ENCODE results near the gene CCDC92B. TPM values are rescaled to one million over a fixed set of nuclear protein-coding genes. Genes with fewer than 3 reads are reported as not detected.

The CCDC92B gene
- total RNA-seq (under 1 TPM; 0.13 to 0.37 TPM), total RNA-seq (0.08 to 0.23 reads per million in 2 donors)

DNA sequence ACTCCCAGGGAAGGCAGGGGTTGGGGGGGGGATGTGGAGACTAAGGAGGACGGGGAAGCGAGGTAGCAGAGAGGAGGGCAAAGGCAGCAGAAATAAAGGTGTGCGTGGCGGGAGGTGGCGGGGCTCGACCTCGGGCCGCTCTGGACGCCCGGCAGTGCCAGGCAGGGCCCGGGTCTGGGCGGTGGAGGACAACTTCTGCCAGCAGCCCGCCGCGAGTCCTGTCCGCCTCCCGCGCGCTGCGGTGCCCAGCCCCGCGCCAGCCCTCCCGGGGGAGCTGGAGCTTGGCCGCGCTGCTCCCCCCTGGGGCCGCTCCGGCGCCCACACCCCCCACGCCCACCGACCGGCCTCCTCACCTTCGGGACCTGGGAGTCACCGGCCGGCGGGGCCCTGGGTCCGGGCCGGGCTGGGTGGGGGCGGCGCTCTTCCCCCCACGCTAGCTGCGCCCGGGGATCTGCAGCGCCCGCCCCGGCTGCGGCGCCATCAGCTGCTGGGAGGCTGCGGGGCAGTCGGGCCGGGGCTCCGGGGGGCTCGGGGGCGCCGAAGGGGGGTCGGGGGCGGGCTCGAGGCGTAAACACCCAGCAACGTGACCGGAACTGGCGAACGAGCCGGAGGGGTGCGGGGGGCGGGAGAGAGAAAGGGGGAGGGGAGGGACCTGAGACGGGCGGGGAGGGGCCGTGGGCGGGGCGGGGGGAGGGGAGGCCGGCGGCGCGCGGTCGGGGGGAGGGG lies at the start of gene CCDC92B:
Gene CCDC92B (minus strand): TSS at position 595 of the 726 bp plus-strand sequence. CDS start 14,507 bp downstream, outside the sequence.
- H3K9me3 ChIP-seq (ENCODE audit: control insufficient read depth, low read length, poor library complexity, severe bottlenecking) = no peaks in the 10 kb centered on the region
- peaks cover 50% of the 10 kb centered on the region for H3K27me3 Mint-ChIP-seq
- no peak for ATAC-seq
- peak within 1 kb of the TSS; percentile 39 for H3K4me3 Mint-ChIP-seq
- H3K4me1 Mint-ChIP-seq = peaks cover 5% of the 10 kb centered on the region
- no peak for DNase-seq
- H3K27ac Mint-ChIP-seq = no peak within 1 kb of the TSS
- H3K36me3 Mint-ChIP-seq (ENCODE audit: low read depth) = peaks cover 3% of the 10 kb centered on the region

- H3K4me3 Mint-ChIP-seq = peak overlapping the region; percentile 66
- no peaks in the 10 kb centered on the region for H3K9me3 ChIP-seq (ENCODE audit: control insufficient read depth, low read length, poor library complexity, severe bottlenecking)
- H3K36me3 Mint-ChIP-seq (ENCODE audit: low read depth) = peaks cover 11% of the 10 kb centered on the region
- no peaks in the 10 kb centered on the region for H3K27me3 Mint-ChIP-seq
- peak overlapping the region; percentile 92 for H3K27ac Mint-ChIP-seq
- DNase-seq (no peak), ATAC-seq (no peak)
- H3K4me1 Mint-ChIP-seq = peaks cover 61% of the 10 kb centered on the region
These were observed 49.2 kb upstream of the CCDC92B start for GRCh38 chr17:2798678-2799077.

DNA sequence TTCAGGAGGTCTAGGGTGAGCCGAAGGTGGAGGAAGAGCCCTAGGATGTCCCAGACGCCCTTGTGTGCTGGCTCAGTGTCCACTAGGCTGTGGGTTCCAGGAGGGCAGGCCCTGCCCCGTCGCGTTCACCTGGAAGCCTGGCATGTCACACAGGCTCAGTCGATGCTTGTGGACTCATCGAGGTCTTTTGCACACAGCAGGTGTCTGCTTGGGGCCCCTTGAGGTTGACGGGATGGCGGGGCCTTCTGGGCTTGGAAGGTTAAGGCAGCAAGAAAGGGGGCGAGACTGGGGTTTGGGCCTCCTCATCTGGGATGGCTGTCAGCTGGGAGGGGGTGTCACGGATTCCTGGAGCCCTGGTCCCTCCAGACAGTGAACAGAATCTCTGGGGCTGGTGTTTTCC lies 48.7 kb upstream of the CCDC92B start:
- no peak for DNase-seq
- Mint-ChIP-seq H3K4me3 (peak overlapping the region; percentile 100), H3K27me3 (no peaks in the 10 kb centered on the region), H3K36me3 (ENCODE audit: low read depth) (peaks cover 11% of the 10 kb centered on the region), H3K4me1 (peaks cover 59% of the 10 kb centered on the region), H3K27ac (peak overlapping the region; percentile 92)
- no peak for ATAC-seq
- H3K9me3 ChIP-seq (ENCODE audit: control insufficient read depth, low read length, poor library complexity, severe bottlenecking) = no peaks in the 10 kb centered on the region

GRCh38 chr17:2797637-2798036 lies 48.2 kb upstream of the CCDC92B start:
- Mint-ChIP-seq H3K27me3 (no peaks in the 10 kb centered on the region), H3K36me3 (ENCODE audit: low read depth) (peaks cover 6% of the 10 kb centered on the region), H3K4me1 (peaks cover 58% of the 10 kb centered on the region), H3K4me3 (peak overlapping the region; percentile 100), H3K27ac (peak overlapping the region; percentile 92)
- ATAC-seq (no peak), DNase-seq (no peak)
- no peaks in the 10 kb centered on the region for H3K9me3 ChIP-seq (ENCODE audit: control insufficient read depth, low read length, poor library complexity, severe bottlenecking)

- Mint-ChIP-seq H3K4me3 (peak overlapping the region; percentile 100), H3K27ac (peak overlapping the region; percentile 92), H3K36me3 (ENCODE audit: low read depth) (peaks cover 6% of the 10 kb centered on the region), H3K27me3 (no peaks in the 10 kb centered on the region), H3K4me1 (peaks cover 58% of the 10 kb centered on the region)
- ATAC-seq = no peak
- DNase-seq = no peak
- no peaks in the 10 kb centered on the region for H3K9me3 ChIP-seq (ENCODE audit: control insufficient read depth, low read length, poor library complexity, severe bottlenecking)
These were observed 47.8 kb upstream of the CCDC92B start for GRCh38 chr17:2797226-2797625.

GRCh38 chr17:2796164-2797125 lies 47.0 kb upstream of the CCDC92B start, which contains the start of gene RAP1GAP2:
RAP1GAP2 (plus strand) TSS chr17:2796438; CDS start chr17:2796528, 90 bp downstream.
- no peaks in the 10 kb centered on the region for H3K9me3 ChIP-seq (ENCODE audit: control insufficient read depth, low read length, poor library complexity, severe bottlenecking)
- ATAC-seq (peak; percentile 90), DNase-seq (peak; percentile 61 to 73 (median 65))
- no peaks in the 10 kb centered on the region for H3K27me3 Mint-ChIP-seq
- H3K36me3 Mint-ChIP-seq (ENCODE audit: low read depth) = peaks cover 4% of the 10 kb centered on the region
- peak within 1 kb of the TSS; percentile 100 for H3K4me3 Mint-ChIP-seq
- peak within 1 kb of the TSS; percentile 92 for H3K27ac Mint-ChIP-seq
- H3K4me1 Mint-ChIP-seq = peaks cover 62% of the 10 kb centered on the region

DNA sequence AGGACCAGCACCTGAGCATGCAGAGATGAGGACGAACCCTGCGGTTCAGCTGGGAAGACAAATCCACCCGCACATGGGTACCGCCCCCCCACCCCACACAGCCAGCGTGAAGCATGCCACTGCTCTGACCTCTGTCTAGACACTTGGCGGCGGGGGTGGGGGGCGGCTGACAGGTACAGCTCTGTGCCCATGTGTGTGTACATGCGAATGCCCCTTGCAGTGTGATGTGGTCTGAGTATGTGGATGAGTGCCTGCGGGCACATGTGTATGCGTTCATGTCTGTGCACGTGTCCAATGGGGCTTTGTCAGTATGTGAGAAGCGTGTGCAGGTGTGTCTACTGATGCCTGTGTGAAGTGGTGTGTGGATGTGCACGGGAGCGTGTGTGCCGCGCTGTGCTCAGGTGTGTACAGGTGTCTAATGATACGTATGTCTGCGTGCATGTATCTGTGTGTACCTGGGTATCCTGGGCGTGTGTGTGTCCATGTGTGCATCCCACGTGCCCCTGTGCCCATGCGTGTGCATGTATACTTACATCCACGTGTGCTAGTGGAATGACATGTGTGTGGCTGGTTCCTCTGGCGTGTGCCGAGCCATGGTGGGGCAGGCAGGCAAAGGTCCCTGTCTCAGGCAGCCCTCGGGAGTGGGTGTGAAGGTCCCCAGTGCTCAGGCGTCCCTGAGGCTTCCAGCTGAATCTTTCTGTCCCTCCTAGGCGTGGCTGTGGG lies 46.1 kb upstream of the CCDC92B start:
- H3K36me3 Mint-ChIP-seq (ENCODE audit: low read depth) = peaks cover 4% of the 10 kb centered on the region
- DNase-seq (peak in 1 of 3 donors; percentile 16), ATAC-seq (peak; percentile 5)
- peak overlapping the region; percentile 100 for H3K4me3 Mint-ChIP-seq
- H3K27me3 Mint-ChIP-seq = no peaks in the 10 kb centered on the region
- peak overlapping the region; percentile 92 for H3K27ac Mint-ChIP-seq
- H3K9me3 ChIP-seq (ENCODE audit: control insufficient read depth, low read length, poor library complexity, severe bottlenecking) = no peaks in the 10 kb centered on the region
- H3K4me1 Mint-ChIP-seq = peaks cover 68% of the 10 kb centered on the region

GRCh38 chr17:2794111-2794803 lies 44.8 kb upstream of the CCDC92B start:
- peaks cover 72% of the 10 kb centered on the region for H3K4me1 Mint-ChIP-seq
- H3K36me3 Mint-ChIP-seq (ENCODE audit: low read depth) = peaks cover 4% of the 10 kb centered on the region
- peak overlapping the region; percentile 51 for H3K27ac Mint-ChIP-seq
- no peaks in the 10 kb centered on the region for H3K9me3 ChIP-seq (ENCODE audit: control insufficient read depth, low read length, poor library complexity, severe bottlenecking)
- ATAC-seq = no peak
- H3K4me3 Mint-ChIP-seq = peak overlapping the region; percentile 100
- no peaks in the 10 kb centered on the region for H3K27me3 Mint-ChIP-seq
- DNase-seq = no peak

GRCh38 chr17:2792366-2793169 lies 43.1 kb upstream of the CCDC92B start:
- Mint-ChIP-seq H3K4me3 (peak overlapping the region; percentile 71), H3K36me3 (ENCODE audit: low read depth) (peaks cover 4% of the 10 kb centered on the region), H3K4me1 (peaks cover 59% of the 10 kb centered on the region), H3K27ac (peak overlapping the region; percentile 71), H3K27me3 (no peaks in the 10 kb centered on the region)
- H3K9me3 ChIP-seq (ENCODE audit: control insufficient read depth, low read length, poor library complexity, severe bottlenecking) = no peaks in the 10 kb centered on the region
- ATAC-seq = peak; percentile 12
- peak in 1 of 3 donors; percentile 34 for DNase-seq

DNA sequence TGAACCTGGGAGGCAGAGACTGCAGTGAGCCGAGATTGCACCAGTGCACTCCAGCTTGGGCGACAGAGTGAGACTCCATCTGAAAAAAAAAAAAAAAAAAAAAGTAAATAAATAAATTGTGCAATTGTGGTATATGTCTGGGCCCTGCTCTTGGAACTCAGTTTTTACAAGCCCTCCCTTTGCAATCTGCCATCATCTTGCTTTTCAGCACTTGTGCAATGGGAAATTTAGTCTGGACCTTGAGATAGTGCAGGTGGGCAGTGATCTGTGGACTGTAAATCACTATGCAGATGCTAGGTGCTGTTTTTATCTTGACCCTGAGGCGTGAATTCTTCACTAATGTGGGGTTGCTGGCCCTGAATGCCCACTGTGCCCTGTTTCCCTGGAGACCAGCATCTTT lies 40.2 kb upstream of the CCDC92B start:
- Mint-ChIP-seq H3K27me3 (no peaks in the 10 kb centered on the region), H3K36me3 (ENCODE audit: low read depth) (no peaks in the 10 kb centered on the region), H3K27ac (no peak overlapping the region), H3K4me3 (no peak overlapping the region), H3K4me1 (peaks cover 39% of the 10 kb centered on the region)
- ATAC-seq (no peak), DNase-seq (no peak)
- H3K9me3 ChIP-seq (ENCODE audit: control insufficient read depth, low read length, poor library complexity, severe bottlenecking) = no peaks in the 10 kb centered on the region

DNA sequence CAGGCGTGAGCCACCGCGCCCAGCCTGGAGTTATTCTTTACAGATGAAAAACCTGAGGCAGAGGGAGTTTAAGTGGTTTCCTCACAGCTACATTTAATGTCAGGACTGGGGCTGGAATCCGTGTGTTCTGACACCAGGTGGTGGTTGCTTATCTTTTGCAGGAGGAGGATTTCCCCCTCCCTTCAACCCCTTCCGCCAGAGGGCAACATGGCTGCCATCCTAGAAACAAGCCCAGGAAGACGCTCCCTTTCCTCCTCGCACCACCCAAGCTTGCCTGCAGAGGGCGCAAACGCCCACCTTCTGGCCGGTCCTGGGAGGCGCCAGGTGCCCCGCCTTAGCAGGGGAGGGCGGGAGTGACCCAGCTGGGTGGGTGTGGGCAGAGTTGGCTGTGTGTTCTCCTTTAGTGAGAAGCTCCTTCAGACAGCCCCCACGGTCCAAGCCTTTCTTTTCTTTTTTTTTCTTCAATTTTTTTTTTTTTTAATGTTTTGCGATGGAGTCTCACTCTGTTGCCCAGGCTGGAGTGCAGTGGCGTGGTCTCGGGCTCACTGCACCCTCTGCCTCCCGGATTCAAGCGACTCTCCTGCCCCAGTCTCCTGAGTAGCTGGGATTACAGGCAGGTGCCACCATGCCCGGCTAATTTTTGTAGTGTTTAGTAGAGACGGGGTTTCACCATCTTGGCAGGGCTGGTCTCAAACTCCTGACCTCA lies 36.9 kb upstream of the CCDC92B start:
- no peaks in the 10 kb centered on the region for H3K27me3 Mint-ChIP-seq
- H3K9me3 ChIP-seq (ENCODE audit: control insufficient read depth, low read length, poor library complexity, severe bottlenecking) = no peaks in the 10 kb centered on the region
- ATAC-seq (peak; percentile 99), DNase-seq (peak; percentile 85 to 96 (median 88))
- H3K36me3 Mint-ChIP-seq (ENCODE audit: low read depth) = no peaks in the 10 kb centered on the region
- peaks cover 15% of the 10 kb centered on the region for H3K4me1 Mint-ChIP-seq
- peak overlapping the region; percentile 19 for H3K4me3 Mint-ChIP-seq
- H3K27ac Mint-ChIP-seq = no peak overlapping the region
